Measurements from ENCODE around the gene NAALADL2. TPM values are rescaled to one million over a fixed set of nuclear protein-coding genes. Genes with fewer than 3 reads are reported as not detected.

Gene NAALADL2
- total and polyA plus RNA-seq, 2 of the 8 experiments (the other 6 are each of a cell fraction or from before 2014, with no cell fraction given): 0.12 to 0.22 TPM

DNA sequence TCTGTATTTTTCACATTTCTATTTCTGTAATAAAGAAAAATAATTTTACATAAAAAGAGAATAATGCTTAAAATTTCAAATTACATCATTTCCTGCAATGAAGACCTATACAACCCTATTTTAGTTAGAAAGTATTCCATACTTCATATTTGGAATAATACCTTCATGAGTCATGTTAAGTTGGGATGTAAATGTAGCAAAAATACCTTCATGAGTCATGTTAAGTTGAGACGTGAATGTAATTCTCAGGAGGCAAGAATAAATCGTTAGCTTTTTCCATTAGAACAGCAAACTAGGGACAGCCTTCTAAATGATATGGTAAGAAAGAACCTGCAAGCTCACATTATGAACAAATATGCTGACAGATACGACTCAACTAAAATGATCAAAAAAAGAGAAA lies 91.9 kb downstream of the NAALADL2 start:
- ChIA-PET CTCF (ENCODE audit: partially characterized antibody) (no interaction called here), POLR2A (ENCODE audit: partially characterized antibody) (no interaction called here)
- Histone ChIP-seq H3K4ac (replicated peaks; ENCODE audit: insufficient read length, low read depth, low read length) (no peak overlapping the region), H3K56ac (replicated peaks; ENCODE audit: insufficient read length, low read depth, low read length) (no peak overlapping the region), H3K14ac (ENCODE audit: insufficient read length) (no peak overlapping the region), H3K18ac (ENCODE audit: extremely low read depth, low read length) (no peak overlapping the region), H2BK12ac (ENCODE audit: low read depth, low read length) (no peak overlapping the region), H2BK15ac (ENCODE audit: low read length) (no peak overlapping the region), H2BK120ac (replicated peaks; ENCODE audit: low read depth, low read length) (no peak overlapping the region), H3K9ac (replicated peaks in 1 of 4; ENCODE audit: extremely low read depth in 1 of 4, low read depth in 3 of 4, low read length in 3 of 4) (no peak overlapping the region), H3K4me3 (ENCODE audit: extremely low read depth in 1 of 4, insufficient read depth in 2 of 4, low read depth in 3 of 4, low read length in 4 of 4) (no peak overlapping the region), H3K4me1 (replicated peaks in 1 of 4; ENCODE audit: control insufficient read depth in 3 of 4, insufficient read depth in 4 of 4, low read length in 3 of 4) (0 out of 7 replicates have a peak, but pooled peaks cover 0 to 2% (median 0%) of the 10 kb centered on the region in 4 experiments), H2AFZ (ENCODE audit: low read length) (no peak overlapping the region), H2BK20ac (ENCODE audit: low read length) (no peak overlapping the region), H3K23me2 (ENCODE audit: low read depth, low read length) (no peaks in the 10 kb centered on the region; the same call in 1 of the 2 replicates), H3K79me1 (ENCODE audit: low read depth, low read length) (no peaks in the 10 kb centered on the region), H3K36me3 (ENCODE audit: control insufficient read depth in 2 of 4, insufficient read depth in 4 of 4, low read length in 3 of 4) (no peaks in the 10 kb centered on the region; a peak in 1 of 8 replicates), H3K79me2 (ENCODE audit: control insufficient read depth in 1 of 2, insufficient read depth in 2 of 2, low read length in 2 of 2) (no peaks in the 10 kb centered on the region), H3K23ac (ENCODE audit: insufficient read length) (no peak overlapping the region), H4K5ac (ENCODE audit: insufficient read length, low read depth, low read length) (no peak overlapping the region), H4K8ac (ENCODE audit: extremely low read depth, insufficient read depth, low read length) (no peak overlapping the region), H4K20me1 (replicated peaks in 1 of 2; ENCODE audit: control insufficient read depth in 1 of 2, insufficient read depth in 2 of 2, low read length in 2 of 2) (no peaks in the 10 kb centered on the region), H2AK5ac (ENCODE audit: low read depth, low read length) (no peak overlapping the region), H3K9me3 (ENCODE audit: insufficient read depth in 2 of 2, low read depth in 1 of 2, low read length in 1 of 2) (no peaks in the 10 kb centered on the region), H4K91ac (replicated peaks; ENCODE audit: insufficient read length, low read length) (no peak overlapping the region), H2BK5ac (ENCODE audit: low read depth, low read length) (no peak overlapping the region), H3K4me2 (ENCODE audit: insufficient read depth in 1 of 2, low read depth in 2 of 2, low read length in 2 of 2) (no peak overlapping the region), H3K27me3 (replicated peaks in 1 of 4; ENCODE audit: control insufficient read depth in 3 of 4, extremely low read depth in 1 of 4, insufficient read depth in 3 of 4, low read length in 3 of 4) (no peaks in the 10 kb centered on the region), H3K27ac (ENCODE audit: low read depth, low read length) (no peak overlapping the region)
- 91% methylated on average over 3 of the region's 3 CpGs; no CpG with 5 or more reads in 1 of the 2 experiments for WGBS, 2 experiments (ENCODE audit: extremely low coverage in 1 of 2, insufficient coverage in 1 of 2, insufficient read length in 1 of 2, insufficient replicate concordance in 2 of 2, low coverage in 1 of 2, low lambda C conversion rate in 2 of 2, missing lambda C conversion rate in 1 of 2)
- DNase-seq (ENCODE audit: low read depth in 1 of 2, low spot score in 2 of 2) (no peak), FAIRE-seq (no peak)
- no peak for TF ChIP-seq ATF3 (IDR thresholded peaks at IDR 0.05; ENCODE audit: insufficient read depth, low read depth, low read length)
- TF ChIP-seq CTBP2 (IDR thresholded peaks at IDR 0.05; ENCODE audit: borderline replicate concordance, insufficient read depth, insufficient read length, low read length): no peak
- no peak for TF ChIP-seq HDAC2 (IDR thresholded peaks at IDR 0.05; ENCODE audit: borderline replicate concordance in 1 of 2, low read depth in 2 of 2, low read length in 2 of 2)
